GM21423 (cell line): ENCODE data around the gene GTF2E1.
A peak's percentile ranks its signal among the peaks of the same experiment; 100 is the strongest.
"Not testable (repeated sequence)": the region's sequence is repeated elsewhere in the genome, so short reads cannot be mapped to it uniquely, and the experiment has no call there.

Experiments
- ATAC-seq: cut with Tn5 transposase; IDR thresholded peaks from one replicate; pipeline ENCODE4 v1.9.1; 2021; ENCODE audit warnings: mild to moderate bottlenecking, moderate library complexity; ENCODE audit not compliant: unreplicated experiment

The GTF2E1 gene

GRCh38 chr3:120742198-120742848 is at the start of gene GTF2E1, which contains the start of gene RABL3:
Gene GTF2E1, plus strand, starts transcription at chr3:120742744. Its CDS starts 7,809 bp downstream, at chr3:120750553.
Gene RABL3, minus strand, starts transcription at chr3:120742516. Its CDS starts 9 bp downstream, at chr3:120742507.
- ATAC-seq, result peak; percentile 99

GRCh38 chr3:120693439-120694171 is 48.9 kb upstream of the GTF2E1 start:
- ATAC-seq, result no peak

- ATAC-seq, result no peak
Observed at GRCh38 chr3:120699333-120699732, 43.2 kb upstream of the GTF2E1 start.

GRCh38 chr3:120705884-120706582 is 36.5 kb upstream of the GTF2E1 start:
- no peak for ATAC-seq

- no peak for ATAC-seq
Observed at GRCh38 chr3:120706950-120707349, 35.6 kb upstream of the GTF2E1 start.

GRCh38 chr3:120708408-120708807 is 34.1 kb upstream of the GTF2E1 start:
- no peak for ATAC-seq

- no peak for ATAC-seq
Observed at GRCh38 chr3:120710369-120710768, 32.2 kb upstream of the GTF2E1 start.

- no peak for ATAC-seq
Observed at GRCh38 chr3:120713262-120713661, 29.3 kb upstream of the GTF2E1 start.

GRCh38 chr3:120719167-120719834 is 23.2 kb upstream of the GTF2E1 start:
- not testable (repeated sequence) for ATAC-seq

GRCh38 chr3:120726791-120727190 is 15.8 kb upstream of the GTF2E1 start:
- no peak for ATAC-seq

- ATAC-seq, result no peak
Observed at GRCh38 chr3:120730576-120731542, 11.7 kb upstream of the GTF2E1 start.

GRCh38 chr3:120738006-120738405 is 4.5 kb upstream of the GTF2E1 start:
- ATAC-seq, result not testable (repeated sequence)

GRCh38 chr3:120741320-120741719 is 1.2 kb upstream of the GTF2E1 start:
- no peak for ATAC-seq

GRCh38 chr3:120741837-120742197 is 727 bp upstream of the GTF2E1 start:
- ATAC-seq, result peak; percentile 11

- peak; percentile 18 for ATAC-seq
Observed at GRCh38 chr3:120742849-120743365, 363 bp downstream of the GTF2E1 start.

- no peak for ATAC-seq
Observed at GRCh38 chr3:120743556-120744195, 1.1 kb downstream of the GTF2E1 start.

GRCh38 chr3:120745466-120745865 is 2.9 kb downstream of the GTF2E1 start:
- no peak for ATAC-seq

GRCh38 chr3:120749843-120750242 is 7.3 kb downstream of the GTF2E1 start:
- ATAC-seq, result no peak

- no peak for ATAC-seq
Observed at GRCh38 chr3:120752230-120752629, 9.7 kb downstream of the GTF2E1 start.
